ENCODE measurements around the gene MUC7. TPM values are rescaled to one million over a fixed set of nuclear protein-coding genes. Genes with fewer than 3 reads are reported as not detected.

Gene MUC7
- total RNA-seq, 1 donor from 2014 or later: not detected

- no peak overlapping the region for H3K27ac Mint-ChIP-seq
- no peaks in the 10 kb centered on the region for H3K36me3 Mint-ChIP-seq
- no peaks in the 10 kb centered on the region for H3K4me1 Mint-ChIP-seq (ENCODE audit: unreplicated experiment)
- H3K9me3 Mint-ChIP-seq: no peaks in the 10 kb centered on the region
- DNase-seq (ENCODE audit: extremely low spot score, unreplicated experiment): no peak
- no peaks in the 10 kb centered on the region for H3K27me3 Mint-ChIP-seq
- H3K4me3 Mint-ChIP-seq: no peak overlapping the region
- TF ChIP-seq CTCF (conservative IDR thresholded peaks at IDR 0.05): no peak
Observed at GRCh38 chr4:70504733-70505132, 32.7 kb downstream of the MUC7 start.

GRCh38 chr4:70505151-70505748, 33.3 kb downstream of the MUC7 start:
- peak; percentile 97 for TF ChIP-seq CTCF (conservative IDR thresholded peaks at IDR 0.05)
- Mint-ChIP-seq H3K4me1 (ENCODE audit: unreplicated experiment) (no peaks in the 10 kb centered on the region), H3K9me3 (no peaks in the 10 kb centered on the region), H3K4me3 (no peak overlapping the region), H3K27me3 (no peaks in the 10 kb centered on the region), H3K36me3 (no peaks in the 10 kb centered on the region), H3K27ac (no peak overlapping the region)
- no peak for DNase-seq (ENCODE audit: extremely low spot score, unreplicated experiment)

GRCh38 chr4:70508801-70509200, 36.8 kb downstream of the MUC7 start:
- H3K36me3 Mint-ChIP-seq: no peaks in the 10 kb centered on the region
- no peak for DNase-seq (ENCODE audit: extremely low spot score, unreplicated experiment)
- H3K27me3 Mint-ChIP-seq: no peaks in the 10 kb centered on the region
- H3K4me3 Mint-ChIP-seq: no peak overlapping the region
- no peak for TF ChIP-seq CTCF (conservative IDR thresholded peaks at IDR 0.05)
- H3K9me3 Mint-ChIP-seq: no peaks in the 10 kb centered on the region
- no peak overlapping the region for H3K27ac Mint-ChIP-seq
- H3K4me1 Mint-ChIP-seq (ENCODE audit: unreplicated experiment): no peaks in the 10 kb centered on the region

- TF ChIP-seq CTCF (conservative IDR thresholded peaks at IDR 0.05): no peak
- no peaks in the 10 kb centered on the region for H3K9me3 Mint-ChIP-seq
- no peak overlapping the region for H3K27ac Mint-ChIP-seq
- no peaks in the 10 kb centered on the region for H3K27me3 Mint-ChIP-seq
- no peak overlapping the region for H3K4me3 Mint-ChIP-seq
- H3K4me1 Mint-ChIP-seq (ENCODE audit: unreplicated experiment): no peaks in the 10 kb centered on the region
- no peak for DNase-seq (ENCODE audit: extremely low spot score, unreplicated experiment)
- no peaks in the 10 kb centered on the region for H3K36me3 Mint-ChIP-seq
Observed at GRCh38 chr4:70511365-70511764, 39.4 kb downstream of the MUC7 start.

DNA sequence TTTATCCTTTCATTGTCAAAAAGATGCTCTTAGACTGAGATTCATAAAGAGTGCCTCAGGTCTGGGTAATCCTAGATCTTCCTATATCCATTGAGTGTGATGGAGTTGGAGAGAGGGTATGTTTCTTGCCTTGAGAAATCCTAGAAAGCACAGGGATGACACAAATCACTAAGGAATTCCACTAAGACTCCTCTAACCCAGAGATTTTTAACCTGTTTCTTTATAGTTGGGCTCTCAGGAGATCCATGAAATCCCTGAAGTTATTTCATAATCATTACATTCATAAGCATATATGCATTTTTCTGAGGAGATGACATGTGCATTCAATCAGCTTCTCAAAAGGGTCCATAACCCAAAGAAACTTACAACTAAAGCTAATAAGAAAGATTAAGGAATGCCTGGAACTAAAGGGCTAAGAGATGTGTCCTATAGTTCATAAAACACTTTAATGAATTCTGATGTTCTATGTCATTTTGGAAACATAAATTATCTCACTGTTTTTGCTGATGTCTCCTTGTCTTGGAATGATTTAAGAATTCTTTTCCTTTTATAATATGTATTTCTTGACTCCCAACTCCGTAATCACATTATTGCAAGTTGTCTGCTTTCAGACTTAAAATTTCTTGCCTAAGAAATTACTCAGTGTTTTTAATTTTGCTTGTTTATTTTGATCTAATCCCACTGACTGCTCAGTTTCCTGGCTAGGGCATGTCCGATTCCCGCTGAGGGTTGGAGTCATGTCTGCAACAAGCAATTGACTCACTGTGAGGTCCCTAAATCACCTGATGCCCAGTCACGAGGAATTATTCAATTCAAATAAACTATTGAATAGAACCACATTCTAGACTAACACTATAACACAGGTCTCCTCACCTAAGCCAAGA, 43.6 kb downstream of the MUC7 start:
- Mint-ChIP-seq H3K36me3 (no peaks in the 10 kb centered on the region), H3K4me3 (no peak overlapping the region), H3K27ac (no peak overlapping the region), H3K4me1 (ENCODE audit: unreplicated experiment) (no peaks in the 10 kb centered on the region), H3K9me3 (no peaks in the 10 kb centered on the region), H3K27me3 (no peaks in the 10 kb centered on the region)
- no peak for TF ChIP-seq CTCF (conservative IDR thresholded peaks at IDR 0.05)
- DNase-seq (ENCODE audit: extremely low spot score, unreplicated experiment): no peak

All from type B pancreatic cell (in vitro differentiated cells).